ENCODE data around the gene CYTIP. TPM values are rescaled to one million over a fixed set of nuclear protein-coding genes. Genes with fewer than 3 reads are reported as not detected.

Gene CYTIP
- total RNA-seq, 2 experiments from 2014 or later: 514 to 520 TPM

GRCh38 chr2:157487747-157488146, 43.9 kb upstream of the CYTIP start:
- TF ChIP-seq, protein P1, sequence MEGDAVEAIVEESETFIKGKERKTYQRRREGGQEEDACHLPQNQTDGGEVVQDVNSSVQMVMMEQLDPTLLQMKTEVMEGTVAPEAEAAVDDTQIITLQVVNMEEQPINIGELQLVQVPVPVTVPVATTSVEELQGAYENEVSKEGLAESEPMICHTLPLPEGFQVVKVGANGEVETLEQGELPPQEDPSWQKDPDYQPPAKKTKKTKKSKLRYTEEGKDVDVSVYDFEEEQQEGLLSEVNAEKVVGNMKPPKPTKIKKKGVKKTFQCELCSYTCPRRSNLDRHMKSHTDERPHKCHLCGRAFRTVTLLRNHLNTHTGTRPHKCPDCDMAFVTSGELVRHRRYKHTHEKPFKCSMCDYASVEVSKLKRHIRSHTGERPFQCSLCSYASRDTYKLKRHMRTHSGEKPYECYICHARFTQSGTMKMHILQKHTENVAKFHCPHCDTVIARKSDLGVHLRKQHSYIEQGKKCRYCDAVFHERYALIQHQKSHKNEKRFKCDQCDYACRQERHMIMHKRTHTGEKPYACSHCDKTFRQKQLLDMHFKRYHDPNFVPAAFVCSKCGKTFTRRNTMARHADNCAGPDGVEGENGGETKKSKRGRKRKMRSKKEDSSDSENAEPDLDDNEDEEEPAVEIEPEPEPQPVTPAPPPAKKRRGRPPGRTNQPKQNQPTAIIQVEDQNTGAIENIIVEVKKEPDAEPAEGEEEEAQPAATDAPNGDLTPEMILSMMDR (IDR thresholded peaks at IDR 0.05): no peak
- H3K9me3 Mint-ChIP-seq: peaks cover 3% of the 10 kb centered on the region
- H3K4me3 Mint-ChIP-seq: peak overlapping the region; percentile 68
- intact Hi-C loops (cut with micrococcal nuclease): no loop called here
- H3K27me3 Mint-ChIP-seq: no peaks in the 10 kb centered on the region
- H3K36me3 Mint-ChIP-seq (ENCODE audit: low read depth): peaks cover 5% of the 10 kb centered on the region
- H3K27ac Mint-ChIP-seq: peak overlapping the region; percentile 68
- POLR2A ChIA-PET: interaction anchor here (0.7 to 51.0 kb wide), 4 partner anchors 11 to 76 kb away, joined by 3 to 1592 read pairs (median 8); partner anchors contain the start of gene CYTIP
- peaks cover 81% of the 10 kb centered on the region for H3K4me1 Mint-ChIP-seq (ENCODE audit: low read depth)
- DNase-seq (no peak), ATAC-seq (no peak)
- CTCF ChIA-PET: interaction anchor here (0.9 to 7.9 kb wide), 14 partner anchors 10 to 523 kb away, joined by 3 to 50 read pairs (median 6); partner anchors contain the start of gene ACVR1C

DNA sequence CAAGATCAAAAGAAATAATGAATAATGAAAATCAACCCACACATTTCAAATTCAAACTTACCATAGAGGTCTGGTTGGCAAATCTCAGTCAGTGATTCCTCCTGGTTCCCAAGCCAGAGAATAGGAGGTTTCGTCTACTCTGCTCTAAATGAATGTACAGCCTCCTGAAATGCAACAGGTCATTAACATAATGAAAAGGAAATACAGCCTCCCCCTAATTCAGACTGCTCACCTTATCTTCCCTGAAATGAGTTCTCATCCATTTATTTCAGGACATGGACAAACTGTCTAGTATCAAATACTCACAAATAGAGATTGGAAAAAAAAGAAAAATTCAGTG, 43.4 kb upstream of the CYTIP start:
- TF ChIP-seq, protein P1 (IDR thresholded peaks at IDR 0.05): no peak
- H3K9me3 Mint-ChIP-seq: peaks cover 3% of the 10 kb centered on the region
- H3K27ac Mint-ChIP-seq: peak overlapping the region; percentile 85
- H3K27me3 Mint-ChIP-seq: no peaks in the 10 kb centered on the region
- peak overlapping the region; percentile 68 for H3K4me3 Mint-ChIP-seq
- CTCF ChIA-PET: interaction anchor here (0.7 to 7.9 kb wide), 10 partner anchors 10 to 184 kb away, joined by 3 to 50 read pairs (median 8); no protein-coding TSS in a partner anchor
- H3K36me3 Mint-ChIP-seq (ENCODE audit: low read depth): peaks cover 5% of the 10 kb centered on the region
- peaks cover 81% of the 10 kb centered on the region for H3K4me1 Mint-ChIP-seq (ENCODE audit: low read depth)
- DNase-seq (no peak), ATAC-seq (no peak)
- intact Hi-C loops (cut with micrococcal nuclease): no loop called here
- POLR2A ChIA-PET: interaction anchor here (0.7 to 51.0 kb wide), 3 partner anchors 10 to 56 kb away, joined by 3 to 1592 read pairs (median 11); partner anchors contain the start of gene CYTIP

DNA sequence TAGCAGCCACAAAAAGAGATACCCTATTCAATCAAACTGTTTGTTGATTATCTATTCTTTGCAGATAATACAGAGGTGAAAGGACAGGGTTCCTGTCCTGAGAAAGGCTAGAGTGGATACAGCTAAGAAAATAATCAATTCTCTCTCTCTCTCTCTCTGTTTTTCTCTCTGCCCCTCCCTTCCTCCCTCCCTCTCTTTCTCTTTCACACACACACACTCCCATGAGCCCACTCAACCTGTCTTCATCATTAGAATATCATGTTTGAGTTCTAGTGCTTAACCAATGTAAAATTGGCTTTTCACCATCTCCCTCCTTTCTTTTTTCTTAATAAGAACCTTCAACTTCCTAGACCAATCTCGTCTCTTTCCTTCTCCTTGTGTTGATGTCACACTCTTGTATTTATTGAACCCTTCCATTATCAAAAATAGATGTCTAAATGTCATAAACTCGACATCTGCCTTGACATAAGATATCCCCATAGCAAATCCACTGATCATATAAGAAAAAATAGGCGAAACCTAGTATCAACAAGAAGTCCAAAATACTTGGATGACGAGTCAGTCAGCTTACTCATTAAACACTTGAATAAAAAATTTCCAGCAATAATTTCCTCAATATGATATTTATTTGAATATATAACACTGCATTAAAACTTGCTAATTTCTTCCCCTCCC, 42.8 kb upstream of the CYTIP start:
- Mint-ChIP-seq H3K27me3 (no peaks in the 10 kb centered on the region), H3K27ac (peak overlapping the region; percentile 85), H3K4me3 (peak overlapping the region; percentile 68), H3K4me1 (ENCODE audit: low read depth) (peaks cover 80% of the 10 kb centered on the region), H3K9me3 (peaks cover 3% of the 10 kb centered on the region), H3K36me3 (ENCODE audit: low read depth) (peaks cover 8% of the 10 kb centered on the region)
- intact Hi-C loops (cut with micrococcal nuclease): no loop called here
- ChIA-PET POLR2A (interaction anchor here (0.7 to 51.0 kb wide), 4 partner anchors 9 to 56 kb away, joined by 3 to 1592 read pairs (median 9); partner anchors contain the start of gene CYTIP), CTCF (interaction anchor here (0.7 to 7.9 kb wide), 11 partner anchors 11 to 183 kb away, joined by 3 to 50 read pairs (median 6); no protein-coding TSS in a partner anchor)
- peak; percentile 53 for ATAC-seq
- TF ChIP-seq, protein P1 (IDR thresholded peaks at IDR 0.05): no peak
- DNase-seq: no peak

DNA sequence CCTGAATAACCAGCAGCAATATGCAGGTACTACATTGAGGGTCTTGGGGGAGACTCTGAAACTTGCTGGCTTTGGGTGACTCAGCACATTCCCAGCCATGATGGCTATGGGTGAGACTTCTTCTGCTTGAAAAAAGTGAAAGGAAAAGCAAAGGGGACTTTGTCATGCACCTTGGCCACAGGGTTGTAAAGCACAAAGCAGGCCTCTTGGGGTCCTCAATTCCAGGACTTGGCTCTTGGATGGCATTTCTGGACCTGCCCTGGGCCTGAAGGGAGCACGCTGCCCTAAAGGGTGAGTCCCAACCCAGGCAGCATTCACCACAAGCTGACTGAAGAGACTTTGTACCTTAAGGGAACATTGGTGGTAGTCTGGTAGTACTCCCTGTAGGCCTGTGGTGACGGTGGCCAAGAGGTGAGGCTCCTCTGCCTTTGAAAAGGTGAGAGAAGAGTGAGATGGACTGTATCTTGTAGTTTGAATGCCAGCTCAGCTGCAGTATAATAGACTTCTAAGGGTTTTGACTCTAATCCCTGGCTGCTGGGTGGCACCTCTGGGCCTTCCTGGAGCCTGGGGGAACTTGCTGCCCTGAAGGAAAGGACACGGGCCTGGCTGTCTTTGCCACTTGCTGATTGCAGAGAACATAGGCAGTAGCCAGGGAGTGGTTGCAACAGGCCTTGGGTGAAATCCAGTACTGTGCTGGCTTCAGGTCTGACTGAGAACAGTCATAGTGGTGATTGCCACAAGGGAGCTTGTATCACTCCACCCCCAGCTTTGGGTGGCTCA, 36.5 kb upstream of the CYTIP start:
- POLR2A ChIA-PET: interaction anchor here (0.6 to 51.0 kb wide), 10 partner anchors 10 to 1872 kb away, joined by 3 to 1592 read pairs (median 4); partner anchors contain the start of gene CYTIP
- ATAC-seq (peak; percentile 66), DNase-seq (peak; percentile 79)
- Mint-ChIP-seq H3K36me3 (ENCODE audit: low read depth) (peaks cover 34% of the 10 kb centered on the region), H3K4me1 (ENCODE audit: low read depth) (peaks cover 82% of the 10 kb centered on the region), H3K9me3 (peaks cover 6% of the 10 kb centered on the region), H3K4me3 (peak overlapping the region; percentile 80), H3K27me3 (no peaks in the 10 kb centered on the region), H3K27ac (peak overlapping the region; percentile 98)
- TF ChIP-seq, protein P1 (IDR thresholded peaks at IDR 0.05): no peak
- CTCF ChIA-PET: interaction anchor here (0.7 to 5.3 kb wide), 11 partner anchors 11 to 153 kb away, joined by 3 to 46 read pairs (median 4); no protein-coding TSS in a partner anchor
- intact Hi-C loops (cut with micrococcal nuclease): loop anchor here (2.0 to 5.0 kb wide), 2 partner anchors 16 to 163 kb away; no protein-coding TSS in a partner anchor

Data from activated CD8-positive, alpha-beta T cell treated with anti-CD3 and anti-CD28 coated beads for 36 hours (primary cell).